CD4-positive, alpha-beta T cell treated with Interleukin-4 for 4 hours (primary cell): ENCODE data around the gene NCKAP5L.
A peak's percentile ranks its signal among the peaks of the same experiment; 100 is the strongest.
"Not testable (repeated sequence)": the region's sequence is repeated elsewhere in the genome, so short reads cannot be mapped to it uniquely, and the experiment has no call there.

ENCODE experiments used
- DNase-seq: peaks from one replicate; pipeline ENCODE4 v3.0.0-alpha.2; 2020

Gene NCKAP5L

DNA sequence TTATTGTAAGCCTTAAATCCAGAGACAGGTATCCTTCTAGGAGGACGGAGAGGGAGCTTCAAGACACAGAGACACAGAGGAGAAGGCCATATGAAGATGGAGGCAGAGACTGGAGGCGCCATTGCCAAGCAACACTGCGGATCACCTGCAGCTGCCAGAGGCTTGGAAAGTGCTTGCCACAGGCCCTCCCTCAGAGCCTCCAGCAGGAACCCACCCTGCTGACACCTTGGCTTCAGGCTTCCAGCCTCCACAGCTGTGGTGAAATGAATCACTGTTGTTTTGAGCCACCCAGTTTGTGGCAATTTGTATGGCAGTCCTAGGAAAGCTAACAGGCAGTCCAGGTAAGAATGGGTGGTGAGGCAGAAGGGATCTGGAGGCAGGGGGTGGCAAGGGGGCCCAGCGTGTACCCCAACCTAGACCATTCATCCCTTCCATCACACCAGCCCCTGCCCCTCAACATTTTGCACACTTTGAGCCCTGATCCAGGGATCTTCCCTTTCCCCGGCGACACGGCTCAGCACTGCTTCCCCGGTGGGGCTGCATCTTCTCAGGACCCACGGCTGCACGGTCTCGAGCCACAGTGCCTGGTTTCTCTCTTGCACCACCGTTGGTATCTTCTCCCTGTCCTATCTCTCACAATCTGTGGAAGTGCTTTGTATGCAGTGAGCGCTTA is 37.0 kb upstream of the NCKAP5L start:
- DNase-seq, result no peak

DNA sequence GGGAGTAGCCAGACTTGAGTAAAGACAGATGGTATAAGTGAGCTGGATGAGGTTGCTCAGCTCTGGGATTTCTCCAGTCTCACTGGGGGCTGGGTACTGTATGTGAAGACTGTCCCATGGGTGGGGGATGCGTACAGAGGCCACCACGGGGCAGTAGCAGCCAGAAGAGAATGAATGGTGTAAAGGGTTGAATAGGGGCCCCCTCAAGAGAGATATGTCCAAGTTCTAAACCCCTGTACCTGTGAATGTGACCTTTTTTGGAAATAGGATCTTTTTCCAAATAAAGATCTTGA is 36.5 kb upstream of the NCKAP5L start:
- DNase-seq, result no peak

DNA sequence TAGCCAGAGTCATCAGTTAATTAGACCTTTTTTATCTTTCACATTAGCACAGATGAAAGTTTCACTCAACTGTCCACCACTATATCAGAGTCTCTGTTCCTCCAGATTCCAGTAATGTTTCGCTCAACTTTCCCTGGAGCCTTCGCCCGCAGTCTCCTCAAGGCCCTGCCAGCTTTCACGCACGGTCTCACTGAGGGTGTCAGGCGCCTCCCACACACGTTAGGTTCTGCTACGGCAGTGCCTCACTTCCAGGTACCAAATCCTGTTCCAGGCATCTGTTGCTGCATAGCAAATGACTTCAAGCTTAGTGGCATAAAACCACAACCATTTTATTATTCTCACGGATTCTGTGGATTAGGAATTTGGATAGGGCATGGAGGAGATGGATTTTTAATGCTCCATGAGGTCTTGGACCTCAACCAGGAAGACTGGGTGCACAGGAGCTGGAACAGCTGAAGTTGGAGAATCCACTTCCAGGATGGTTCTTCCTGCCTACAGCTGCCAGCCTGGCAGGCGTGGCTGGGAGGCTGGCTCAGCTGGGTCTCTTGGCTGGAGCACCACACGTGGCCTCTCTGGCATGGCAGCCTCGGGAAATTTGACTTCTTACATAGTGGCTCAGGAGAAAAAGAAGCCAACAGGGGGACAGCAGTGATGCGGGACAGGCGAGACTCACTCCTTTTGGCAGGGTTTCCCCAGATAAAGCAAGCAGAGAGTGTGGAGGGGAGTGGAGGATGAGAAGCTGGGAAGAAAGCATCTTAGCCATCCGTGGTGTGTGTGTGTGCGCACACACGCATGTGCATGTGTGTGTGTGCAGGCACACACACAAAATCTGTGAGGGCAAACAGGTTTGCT is 36.0 kb upstream of the NCKAP5L start:
- DNase-seq, result no peak

DNA sequence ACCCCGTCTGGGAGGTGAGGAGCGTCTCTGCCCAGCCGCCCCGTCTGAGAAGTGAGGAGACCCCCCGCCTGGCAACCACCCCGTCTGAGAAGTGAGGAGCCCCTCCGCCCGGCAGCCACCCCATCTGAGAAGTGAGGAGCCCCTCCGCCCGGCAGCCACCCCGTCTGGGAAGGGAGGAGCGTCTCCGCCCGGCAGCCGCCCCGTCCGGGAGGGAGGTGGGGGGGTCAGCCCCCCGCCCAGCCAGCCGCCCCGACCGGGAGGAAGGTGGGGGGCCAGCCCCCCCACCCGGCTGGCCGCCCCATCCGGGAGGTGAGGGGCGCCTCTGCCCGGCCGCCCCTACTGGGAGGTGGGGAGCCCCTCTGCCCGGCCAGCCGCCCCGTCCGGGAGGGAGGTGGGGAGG is 32.7 kb upstream of the NCKAP5L start:
- not testable (repeated sequence) for DNase-seq

DNA sequence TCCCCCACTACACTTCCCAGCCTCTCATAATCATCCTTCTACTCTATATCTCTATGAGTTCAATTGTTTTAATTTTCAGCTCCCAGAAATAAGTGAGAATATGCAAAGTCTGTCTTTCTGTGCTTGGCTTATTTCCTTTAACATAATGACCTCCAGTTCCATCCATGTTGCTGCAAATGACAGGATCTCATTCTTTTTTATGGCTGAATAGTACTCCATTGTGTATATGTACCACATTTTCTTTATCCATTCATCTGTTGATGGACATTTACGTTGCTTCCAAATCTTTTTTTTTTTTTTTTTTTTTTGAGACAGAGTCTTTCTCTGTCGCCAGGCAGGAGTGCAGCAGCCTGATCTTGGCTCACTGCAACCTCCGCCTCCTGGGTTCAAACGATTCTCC is 27.7 kb upstream of the NCKAP5L start:
- not testable (repeated sequence) for DNase-seq

DNA sequence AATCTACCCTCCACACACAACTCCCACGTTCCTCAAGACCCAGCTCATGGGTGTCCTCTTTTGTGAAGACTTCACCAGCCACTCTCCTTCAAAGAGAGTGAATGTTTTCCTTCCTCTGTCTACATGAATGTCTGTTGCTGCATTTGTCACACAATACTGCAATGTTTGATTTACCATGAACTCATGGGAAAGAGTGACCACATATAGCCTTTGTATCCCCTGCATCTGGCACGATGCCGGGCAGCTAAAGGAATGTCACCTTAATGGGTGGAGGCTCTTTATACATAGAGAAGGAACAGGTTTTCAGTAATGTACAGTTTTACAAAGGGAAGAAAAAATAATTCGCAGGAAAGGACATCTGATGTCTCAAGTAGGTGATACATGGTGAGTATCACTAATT is 26.8 kb upstream of the NCKAP5L start:
- DNase-seq, result no peak

DNA sequence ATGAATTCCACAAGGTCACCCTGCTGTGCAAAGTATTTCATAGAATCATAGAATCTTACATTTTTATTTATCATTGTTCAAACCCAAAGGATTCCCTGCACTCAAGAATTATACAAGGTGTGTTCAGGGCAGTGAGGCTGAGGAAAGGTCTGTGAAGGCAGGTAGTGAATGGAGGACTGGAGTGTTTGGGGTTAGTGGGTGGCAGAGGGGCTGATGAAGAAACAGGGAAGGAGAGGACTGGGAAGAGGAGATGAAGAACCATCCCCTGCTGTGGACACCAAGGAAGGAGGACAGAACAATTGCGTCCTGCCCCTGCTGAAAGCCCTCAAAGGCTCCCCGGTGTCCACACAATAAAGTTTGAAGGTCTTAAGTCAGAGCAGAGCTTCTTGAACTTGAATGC is 25.5 kb upstream of the NCKAP5L start:
- no peak for DNase-seq

DNA sequence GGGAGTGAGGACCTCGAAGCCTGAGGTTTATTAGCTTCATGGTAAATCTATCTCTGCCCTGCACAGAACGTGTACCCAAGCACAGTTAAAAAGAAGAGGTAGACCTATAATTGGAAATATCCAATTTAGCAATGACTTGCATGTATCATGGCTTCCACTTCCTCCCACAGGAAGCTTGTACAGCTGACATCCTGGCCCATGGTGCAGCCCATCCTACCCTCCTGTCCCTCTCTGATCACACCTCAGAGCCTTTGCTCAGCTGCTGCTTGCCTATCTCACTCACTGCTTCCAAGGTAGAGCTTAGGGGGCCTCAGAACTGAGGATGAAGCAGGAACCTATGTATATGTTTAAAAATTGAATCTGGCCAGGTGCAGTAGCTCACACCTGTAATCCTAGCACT is 18.9 kb upstream of the NCKAP5L start:
- no peak for DNase-seq

DNA sequence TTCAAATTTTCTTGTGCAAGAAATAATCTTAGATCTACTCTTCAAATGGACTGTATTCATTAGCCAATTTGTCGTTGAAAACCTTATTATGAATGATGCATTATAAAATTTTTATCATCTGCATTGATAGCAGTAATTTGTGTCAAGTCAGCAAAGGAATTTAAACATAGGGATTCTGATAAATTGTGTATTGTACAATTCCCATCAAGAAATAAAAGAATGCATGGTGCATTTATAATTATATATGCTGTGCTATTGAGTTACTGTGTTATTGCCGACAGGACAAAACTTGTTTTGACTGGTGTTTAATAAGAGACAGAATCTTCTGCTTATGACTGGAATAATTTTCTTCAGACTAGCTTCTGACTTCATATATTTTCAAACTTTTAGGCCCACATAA is 17.8 kb upstream of the NCKAP5L start:
- DNase-seq, result no peak

DNA sequence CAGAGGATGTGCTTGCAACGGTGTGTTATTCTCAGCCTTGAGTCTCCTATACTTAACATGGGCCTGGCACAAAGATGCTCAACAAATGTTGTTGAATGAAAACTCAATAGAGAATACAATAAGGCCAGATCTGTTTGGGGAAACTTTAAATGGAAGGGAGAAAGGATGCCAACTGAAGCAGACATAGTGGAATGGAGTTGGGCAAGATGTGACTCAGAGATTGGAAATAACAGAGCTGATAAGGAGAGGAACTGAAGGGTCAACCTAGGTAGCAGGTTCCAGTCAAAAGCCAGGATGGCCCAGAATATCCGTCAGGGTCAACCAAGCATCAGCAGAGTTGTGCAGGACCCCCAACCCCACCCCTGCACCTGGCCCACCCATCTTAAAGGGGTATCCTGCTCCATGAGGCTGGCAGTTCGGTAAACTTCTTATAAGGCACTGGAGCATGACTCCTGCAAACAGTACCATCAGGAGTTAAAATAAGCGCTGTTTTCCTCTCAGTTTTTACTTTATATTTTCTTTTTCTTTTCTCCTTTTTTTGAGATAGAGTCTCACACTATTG is 15.7 kb upstream of the NCKAP5L start:
- DNase-seq, result no peak

DNA sequence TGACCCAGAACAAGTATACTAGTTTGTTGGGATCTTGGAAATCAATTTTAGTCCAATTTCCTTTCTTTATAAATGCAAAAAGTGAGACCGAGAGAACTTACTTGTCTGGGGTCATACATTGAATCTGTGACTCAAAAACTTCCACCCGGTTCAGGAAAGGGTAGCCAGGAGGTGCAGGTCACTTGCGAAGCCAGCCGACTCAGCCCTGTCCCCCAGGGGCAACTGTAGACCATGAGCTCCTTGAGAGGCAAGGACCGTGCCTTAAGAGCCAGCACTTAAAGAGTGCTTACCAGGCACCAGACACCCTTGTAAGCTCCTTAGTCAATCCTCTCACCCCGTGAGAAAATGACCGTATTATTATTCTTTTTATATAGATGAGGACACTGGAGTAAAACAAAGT is 15.2 kb upstream of the NCKAP5L start:
- no peak for DNase-seq

DNA sequence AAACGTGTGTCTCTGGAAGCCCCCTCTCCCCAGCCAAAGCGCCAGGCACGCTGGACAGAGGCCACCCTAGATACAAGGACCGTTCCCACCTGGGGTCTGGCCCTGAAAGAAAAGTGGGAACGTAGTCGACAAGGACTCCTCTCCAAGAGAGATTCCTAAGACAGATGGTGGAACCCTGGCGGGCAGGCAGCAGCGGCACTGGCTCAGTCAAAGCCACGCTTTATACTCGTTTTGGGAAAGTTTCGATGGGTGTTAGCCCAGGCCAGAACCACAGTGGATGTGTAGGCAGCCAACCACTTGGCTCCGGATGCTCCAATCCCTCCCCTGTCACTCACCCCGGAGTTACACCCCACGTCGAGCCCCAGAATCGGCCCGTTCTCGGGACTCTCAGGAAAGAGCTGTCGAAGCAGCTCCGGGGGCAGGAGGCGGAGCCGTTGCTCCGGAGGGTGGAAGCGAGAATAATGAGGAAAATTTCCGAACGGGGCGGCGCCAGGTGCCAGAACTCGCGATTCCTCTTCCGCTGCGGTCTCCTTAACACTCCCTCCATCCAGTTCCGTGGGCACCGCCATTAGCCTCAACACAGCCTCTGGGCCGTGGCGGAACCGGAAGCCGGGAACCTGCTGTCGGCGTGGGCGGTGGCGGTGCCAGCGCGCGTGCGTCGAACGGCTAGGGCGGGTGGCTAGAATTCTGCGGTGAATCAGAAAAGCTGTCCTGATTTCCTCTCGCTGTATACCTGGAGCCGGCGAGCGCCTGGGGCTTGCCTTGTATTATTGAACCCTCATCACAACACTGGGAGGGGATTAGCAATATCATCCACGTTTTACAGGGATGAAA is 14.5 kb upstream of the NCKAP5L start, which contains the start of gene BCDIN3D:
BCDIN3D (minus strand) TSS at position 588 of the 834 bp plus-strand sequence; CDS start at position 569, 19 bp downstream.
- peak; percentile 89 for DNase-seq

DNA sequence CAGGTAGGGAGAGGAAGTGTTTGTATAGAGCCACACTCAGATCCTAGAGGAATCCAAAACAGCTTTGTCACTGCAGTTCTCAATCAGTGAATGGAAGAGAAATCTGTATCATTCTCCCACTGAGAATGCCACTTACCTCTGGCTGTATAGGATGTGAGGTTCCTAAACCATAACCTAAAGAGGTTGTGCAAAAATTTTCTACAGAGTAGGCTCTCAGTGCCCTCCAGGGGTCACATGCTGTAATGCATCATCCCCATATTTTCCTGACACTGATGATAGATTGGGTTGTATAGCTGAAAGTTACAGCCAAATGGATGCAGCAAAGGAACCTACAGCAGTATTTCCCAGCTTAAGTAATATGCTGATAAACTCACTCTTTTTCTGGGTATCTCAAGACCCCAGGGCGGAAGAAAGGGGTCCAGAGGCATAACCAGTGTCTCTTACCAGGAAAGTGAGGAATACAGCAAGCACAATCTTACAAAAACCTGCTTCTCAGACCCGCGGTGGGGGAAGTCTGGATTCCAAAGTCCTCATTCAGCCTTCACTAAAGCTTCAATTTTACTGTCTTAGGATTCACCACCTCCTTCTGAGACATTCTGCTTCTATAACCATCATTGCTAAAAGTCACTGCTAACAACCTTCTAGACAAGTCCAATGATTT is 10.9 kb upstream of the NCKAP5L start:
- peak; percentile 46 for DNase-seq

DNA sequence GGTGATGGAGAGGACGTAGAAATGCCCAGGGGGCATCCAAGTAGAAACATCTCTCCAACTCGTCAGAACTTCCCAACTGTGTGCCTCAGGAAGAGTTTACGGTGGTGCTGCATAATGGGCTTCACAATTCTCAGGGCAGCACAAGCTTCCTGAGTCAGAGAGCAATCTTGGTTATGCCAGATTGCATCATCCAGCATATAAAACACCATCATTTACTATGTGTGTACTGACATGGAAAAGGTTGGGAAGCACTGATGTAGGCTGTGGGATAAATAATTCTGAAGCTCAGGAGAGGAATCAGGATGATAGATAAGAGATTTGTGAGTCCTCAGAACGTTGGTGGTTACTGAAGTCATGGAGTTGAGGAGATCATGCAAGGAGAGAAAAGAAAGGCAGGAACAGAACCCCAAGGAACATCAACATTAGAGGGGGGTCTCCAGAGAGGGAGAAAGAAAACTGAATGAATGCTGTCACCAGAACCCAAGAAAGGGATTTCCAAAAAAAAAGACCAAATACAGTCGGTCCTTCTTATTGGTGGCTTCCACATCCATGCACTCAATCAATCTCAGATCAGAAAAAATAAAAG is 4.7 kb upstream of the NCKAP5L start:
- no peak for DNase-seq

DNA sequence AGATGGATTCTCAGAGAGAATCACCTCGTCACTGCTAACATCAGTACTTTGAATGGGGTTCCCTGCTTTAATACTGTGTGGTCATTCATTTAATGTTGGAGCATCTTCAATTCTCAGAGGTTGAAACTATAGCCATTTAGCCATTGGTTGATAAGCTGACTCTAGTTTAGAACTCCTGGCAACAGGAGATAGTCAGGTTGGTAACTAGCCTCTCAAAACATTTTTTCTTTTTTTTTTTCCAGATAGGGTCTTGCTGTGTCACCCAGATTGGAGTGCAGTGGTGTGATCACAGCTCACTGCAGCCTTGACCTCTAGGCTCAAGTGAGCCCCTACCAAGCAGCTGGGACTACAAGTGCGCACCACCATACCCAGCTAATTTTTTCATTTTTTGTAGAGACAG is 3.5 kb upstream of the NCKAP5L start:
- no peak for DNase-seq

DNA sequence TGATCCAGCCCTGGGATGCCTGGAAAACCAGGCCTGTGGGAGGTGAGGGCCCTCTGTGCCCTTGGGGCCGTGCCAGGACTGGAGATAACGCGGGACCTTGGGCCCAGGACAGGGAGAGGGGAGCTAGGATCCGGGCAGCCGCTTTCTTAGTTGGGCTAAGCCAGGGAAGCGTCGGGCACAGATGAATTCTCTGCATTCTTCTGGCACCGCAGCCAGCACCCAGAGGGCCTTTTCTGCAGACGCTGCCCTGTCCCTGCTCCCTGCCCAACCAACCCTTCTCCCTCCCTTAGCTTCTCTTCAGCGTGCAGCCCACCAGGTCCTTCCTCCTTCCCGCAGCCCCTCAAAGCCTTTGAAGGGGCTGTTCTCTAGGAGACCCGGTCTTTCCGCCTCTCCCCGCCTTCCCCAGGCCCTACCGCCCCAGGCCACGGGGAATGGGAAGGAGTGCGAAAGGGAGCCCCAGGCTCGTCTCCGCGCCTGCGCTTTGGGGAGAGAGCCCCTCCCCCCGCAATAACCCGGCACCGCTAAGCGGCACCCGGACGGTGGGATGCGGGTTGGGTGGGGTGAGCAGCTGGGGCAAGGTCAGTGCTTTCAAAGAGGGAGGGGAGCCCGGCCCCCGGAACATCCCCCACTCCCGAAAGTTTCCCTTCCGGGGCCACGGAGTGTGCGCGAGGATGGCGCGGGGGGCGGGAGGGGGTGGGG is 663 bp downstream of the NCKAP5L start:
- peak; percentile 25 for DNase-seq

DNA sequence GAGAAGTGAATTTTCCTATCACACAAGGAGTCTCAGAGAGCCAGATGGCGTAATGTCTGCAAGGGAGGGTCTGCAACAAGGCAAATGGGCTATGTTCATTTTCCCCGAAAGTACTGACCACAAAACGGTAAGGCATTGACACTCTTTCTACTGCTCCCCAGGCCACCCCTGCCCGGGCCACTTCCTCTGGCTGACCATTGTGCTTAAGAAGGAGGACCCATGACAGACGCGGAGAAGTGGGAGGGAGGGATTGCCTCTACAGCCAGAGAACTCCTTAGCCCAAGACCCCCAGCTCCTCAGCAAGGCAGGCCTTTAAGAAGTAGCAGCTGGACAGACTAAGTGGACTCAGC is 1.2 kb downstream of the NCKAP5L start:
- no peak for DNase-seq

DNA sequence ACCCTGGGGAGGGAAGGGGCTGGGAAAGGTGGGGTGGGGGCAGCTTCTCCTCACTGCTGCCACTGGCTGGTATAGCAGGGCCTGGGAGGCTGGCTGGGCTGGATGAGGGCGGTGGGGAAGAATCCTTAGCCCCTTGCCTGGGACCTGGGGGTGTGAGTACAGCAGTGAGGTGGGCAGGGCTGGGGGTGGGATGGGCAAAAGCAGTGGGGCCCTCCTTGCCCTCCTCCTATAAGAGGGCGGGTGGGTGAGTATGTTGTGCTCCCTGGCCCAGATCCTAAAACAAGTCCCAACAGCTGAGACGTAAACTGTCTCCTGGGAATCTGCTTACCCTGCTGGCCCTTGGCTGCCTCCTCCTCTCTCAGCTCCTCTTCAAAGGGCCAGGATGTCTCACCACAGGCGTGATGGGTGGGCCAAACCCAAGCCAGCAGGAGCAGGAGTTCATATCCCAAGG is 2.2 kb downstream of the NCKAP5L start:
- DNase-seq, result no peak

DNA sequence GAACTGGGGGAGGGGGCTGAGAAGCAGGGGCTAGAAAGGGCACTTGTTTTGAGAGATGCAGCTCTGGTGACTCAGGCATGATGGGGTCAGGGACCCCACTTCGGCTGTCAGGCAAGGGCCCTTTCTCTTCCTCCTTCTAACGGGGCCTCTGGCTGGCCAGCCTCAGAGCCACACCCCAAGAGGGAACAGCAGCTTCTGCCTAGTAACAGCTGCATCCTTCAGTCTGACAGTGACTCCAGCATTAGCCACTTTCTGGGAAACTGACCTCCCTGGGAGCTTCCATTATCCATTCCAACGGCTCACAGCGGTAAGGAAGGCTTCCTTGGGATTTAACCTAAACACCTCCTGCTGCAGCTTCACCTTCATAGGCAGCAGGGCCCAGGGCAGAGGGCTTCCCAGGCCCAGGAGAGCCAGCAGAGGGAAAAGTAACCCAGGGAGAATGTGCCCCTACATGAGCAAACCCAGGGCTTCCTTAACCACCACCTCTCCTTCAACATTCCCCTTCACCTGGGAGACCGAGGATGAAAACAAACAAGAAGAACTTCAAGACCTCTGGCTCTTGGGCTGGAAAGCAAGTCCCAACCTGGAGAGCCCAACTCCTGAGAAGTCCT is 2.7 kb downstream of the NCKAP5L start:
- peak; percentile 26 for DNase-seq

DNA sequence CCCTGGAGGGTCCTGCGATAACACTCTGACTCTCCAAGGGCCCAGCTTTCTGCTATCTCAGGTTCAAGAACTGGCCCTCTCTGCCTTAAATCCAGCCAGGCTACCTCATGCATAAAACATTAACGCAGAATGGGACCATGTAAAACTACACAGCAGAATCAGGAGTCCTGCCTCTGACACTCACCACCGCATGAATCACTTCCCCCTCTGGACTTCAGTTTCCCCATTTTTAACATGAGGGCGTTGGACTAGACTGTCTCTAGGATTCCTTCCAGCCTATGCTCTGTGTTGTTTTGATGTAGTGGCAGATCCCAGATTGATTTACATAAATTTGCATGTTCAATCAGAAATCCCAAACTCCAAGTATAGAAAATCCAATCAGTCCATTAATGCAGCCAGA is 3.3 kb downstream of the NCKAP5L start:
- DNase-seq, result peak; percentile 27

DNA sequence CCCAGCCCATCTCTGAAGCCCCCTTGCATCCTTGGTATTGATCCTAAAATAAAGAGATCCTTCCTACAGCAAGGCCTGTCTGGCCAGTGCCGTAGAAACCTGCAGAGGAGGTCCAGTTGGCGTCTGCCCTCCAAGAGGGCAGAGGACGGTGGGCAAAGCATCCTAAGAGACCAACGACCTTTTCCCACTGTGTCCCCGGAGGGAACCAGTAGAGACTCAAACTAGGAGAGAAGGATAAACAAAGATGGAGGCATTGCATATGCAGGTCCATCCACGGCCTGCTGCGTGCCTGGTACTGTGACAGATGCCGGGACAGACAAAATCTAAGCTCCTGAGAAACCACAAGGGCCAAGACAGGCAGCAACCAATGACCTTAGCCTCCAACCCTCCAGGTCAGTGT is 3.8 kb downstream of the NCKAP5L start:
- no peak for DNase-seq
